Hepatocyte (in vitro differentiated cells): ENCODE results near the gene ERCC4. TPM values are rescaled to one million over a fixed set of nuclear protein-coding genes. Genes with fewer than 3 reads are reported as not detected.
A peak's percentile ranks its signal among the peaks of the same experiment; 100 is the strongest.

ENCODE experiments used
- DNase-seq: peaks from one replicate; pipeline ENCODE4 v3.0.0-alpha.2; 2016; ENCODE audit warnings: low spot score
- H2AFZ ChIP-seq: fragments of 200-600 bp; sonication (generic); 2 replicates; pipeline ENCODE4 v1.6.0; 2016; ENCODE audit warnings: antibody characterized with exemption, mild to moderate bottlenecking
- H3K27ac ChIP-seq: fragments of 200-600 bp; sonication (generic); 2 replicates; pipeline ENCODE4 v1.5.1; 2016; ENCODE audit warnings: mild to moderate bottlenecking
- H3K27me3 ChIP-seq: fragments of 200-600 bp; sonication (generic); 2 replicates; pipeline ENCODE4 v1.6.1; 2016
- H3K36me3 ChIP-seq: fragments of 200-600 bp; sonication (generic); replicated peaks from 2 replicates; pipeline ENCODE4 v1.5.1; 2016; ENCODE audit warnings: low read depth; ENCODE audit not compliant: insufficient read depth
- H3K4me1 ChIP-seq: fragments of 200-600 bp; sonication (generic); 2 replicates; pipeline ENCODE4 v1.5.1; 2016; ENCODE audit warnings: mild to moderate bottlenecking, moderate library complexity; ENCODE audit not compliant: insufficient read depth
- H3K4me2 ChIP-seq: fragments of 200-600 bp; sonication (generic); 2 replicates; pipeline ENCODE4 v1.6.0; 2016
- H3K4me3 ChIP-seq: fragments of 200-600 bp; sonication (generic); 2 replicates; pipeline ENCODE4 v1.5.1; 2016; ENCODE audit warnings: mild to moderate bottlenecking
- H3K79me2 ChIP-seq: fragments of 200-600 bp; sonication (generic); 2 replicates; pipeline ENCODE4 v1.6.0; 2017; ENCODE audit warnings: mild to moderate bottlenecking
- H3K9me2 ChIP-seq: fragments of 200-600 bp; sonication (generic); replicated peaks from 2 replicates; pipeline ENCODE4 v1.6.0; 2017; ENCODE audit warnings: mild to moderate bottlenecking; ENCODE audit not compliant: insufficient read depth
- H3K9me3 ChIP-seq: fragments of 200-600 bp; sonication (generic); 2 replicates; pipeline ENCODE4 v1.5.1; 2016; ENCODE audit warnings: low read depth, mild to moderate bottlenecking
- H4K20me1 ChIP-seq: fragments of 200-600 bp; sonication (generic); 2 replicates; pipeline ENCODE4 v1.6.0; 2016; ENCODE audit warnings: mild to moderate bottlenecking; ENCODE audit not compliant: insufficient read depth, poor library complexity, severe bottlenecking
- CTCF ChIP-seq: fragments of 200-600 bp; sonication (generic); IDR thresholded peaks from 2 replicates; pipeline ENCODE4 v1.5.1; 2016; ENCODE audit warnings: antibody characterized with exemption, mild to moderate bottlenecking; ENCODE audit not compliant: poor library complexity
- EZH2 ChIP-seq: fragments of 200-600 bp; sonication (generic); IDR thresholded peaks from 2 replicates; pipeline ENCODE4 v1.6.1; 2016; ENCODE audit warnings: antibody characterized with exemption, mild to moderate bottlenecking, borderline replicate concordance
- EZH2phosphoT487 ChIP-seq: fragments of 200-600 bp; sonication (generic); IDR thresholded peaks from one replicate; pipeline ENCODE4 v1.6.1; 2018; ENCODE audit warnings: antibody characterized with exemption, mild to moderate bottlenecking, low read depth, moderate library complexity; ENCODE audit not compliant: unreplicated experiment, severe bottlenecking
- WGBS: methylation state at CpG from one replicate; pipeline ENCODE4 v1.1.6; 2016; ENCODE audit warnings: low lambda C conversion rate; ENCODE audit errors: missing lambda C conversion rate; 5-methylcytosine and 5-hydroxymethylcytosine counted together
- polyA plus RNA-seq: library from polyadenylated mRNA; unstranded; fragments of >200 nt; fragmentation: Nextera tagmentation; extraction: Ambion mirVana; gene quantifications from 2 replicates; pipeline ENCODE4 v1.2.1, GENCODE V29; 2016
- total RNA-seq: library from RNA; depleted of rRNA; stranded (reverse); fragments of >200 nt; gene quantifications from 2 replicates; pipeline ENCODE4 v1.2.3, GENCODE V29; 2014

Gene ERCC4
- total and polyA plus RNA-seq, 2 experiments from 2014 or later, result 14.5 to 19.3 TPM

DNA sequence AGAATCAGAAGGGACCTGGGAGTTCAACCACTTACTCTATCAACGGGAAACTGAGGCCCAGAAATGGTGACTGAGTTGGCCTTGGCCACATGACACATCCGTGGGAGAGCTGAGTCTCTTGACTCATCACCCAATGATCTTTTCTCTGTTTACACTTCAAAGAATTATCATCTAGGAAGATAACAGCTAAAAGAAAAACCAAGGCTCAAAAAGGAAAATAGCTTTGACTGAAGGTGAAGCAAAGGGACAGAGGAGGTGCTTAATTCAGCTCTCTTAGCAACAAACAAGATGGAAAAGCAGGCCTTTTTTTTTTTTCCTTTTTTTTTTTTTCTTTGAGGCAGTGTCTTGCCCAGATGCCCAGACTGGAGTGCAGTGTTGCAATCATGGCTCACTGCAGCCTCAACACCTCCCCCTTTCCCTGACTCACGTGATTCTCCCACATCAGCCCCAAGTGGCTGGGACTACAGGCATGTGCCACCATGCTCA lies 16.7 kb downstream of the ERCC4 start:
- Histone ChIP-seq H3K4me1 (peaks cover 23% of the 10 kb centered on the region), H3K27me3 (no peaks in the 10 kb centered on the region)
- WGBS, result 57% methylated on average over 3 of the region's 3 CpGs

GRCh38 chr16:13937411-13937810 lies 17.5 kb downstream of the ERCC4 start:
- Histone ChIP-seq H3K4me3 (no peak overlapping the region), H3K4me1 (peaks cover 23% of the 10 kb centered on the region), H3K9me2 (no peaks in the 10 kb centered on the region), H2AFZ (no peak overlapping the region), H3K27me3 (no peaks in the 10 kb centered on the region), H3K27ac (peak overlapping the region; percentile 86), H3K79me2 (no peaks in the 10 kb centered on the region), H4K20me1 (no peaks in the 10 kb centered on the region), H3K36me3 (no peaks in the 10 kb centered on the region), H3K4me2 (no peak overlapping the region), H3K9me3 (no peaks in the 10 kb centered on the region)
- no peak for DNase-seq
- TF ChIP-seq EZH2phosphoT487 (no peak), CTCF (no peak), EZH2 (no peak)
- WGBS, result 71% methylated on average over 5 of the region's 5 CpGs

More for the DNA sequence above, 16.7 kb downstream of the ERCC4 start:
- H3K79me2 ChIP-seq, result no peaks in the 10 kb centered on the region
- no peak overlapping the region for H2AFZ ChIP-seq
- H3K27ac ChIP-seq, result peak overlapping the region; percentile 86
- no peaks in the 10 kb centered on the region for H3K36me3 ChIP-seq
- peak; percentile 67 for DNase-seq
- no peaks in the 10 kb centered on the region for H4K20me1 ChIP-seq
- TF ChIP-seq EZH2phosphoT487 (no peak), EZH2 (no peak), CTCF (no peak)
- H3K4me3 ChIP-seq, result no peak overlapping the region
- no peak overlapping the region for H3K4me2 ChIP-seq
- no peaks in the 10 kb centered on the region for H3K9me3 ChIP-seq
- H3K9me2 ChIP-seq, result no peaks in the 10 kb centered on the region

- Histone ChIP-seq H3K36me3 (no peaks in the 10 kb centered on the region), H3K9me3 (no peaks in the 10 kb centered on the region), H3K9me2 (no peaks in the 10 kb centered on the region), H3K27ac (no peak overlapping the region), H3K79me2 (no peaks in the 10 kb centered on the region), H2AFZ (no peak overlapping the region), H3K27me3 (no peaks in the 10 kb centered on the region), H3K4me3 (no peak overlapping the region), H3K4me1 (peaks cover 23% of the 10 kb centered on the region), H4K20me1 (no peaks in the 10 kb centered on the region), H3K4me2 (no peak overlapping the region)
- WGBS, result 92% methylated on average over 4 of the region's 4 CpGs
- no peak for DNase-seq
- no peak for TF ChIP-seq EZH2phosphoT487
- no peak for TF ChIP-seq CTCF
- TF ChIP-seq EZH2, result no peak
Measured at GRCh38 chr16:13938480-13938879, 18.5 kb downstream of the ERCC4 start.
